Uterus (tissue), 2 donors: ENCODE measurements around the gene TOX2.

Experiments used
- CTCF ChIP-seq, 4 experiments: fragments of 200-600 bp in 2 of 4; fragments of 450-650 bp in 2 of 4; sonication (generic) in 2 of 4; IDR thresholded peaks; one replicate each; pipeline ENCODE4 v1.5.1; 2016 to 2019; ENCODE audit warnings: antibody characterized with exemption in 4 of 4, mild to moderate bottlenecking in 2 of 4, moderate library complexity in 1 of 4
- POLR2A ChIP-seq, 2 donors: fragments of 450-650 bp; IDR thresholded peaks; one replicate each; pipeline ENCODE4 v1.6.1; 2016; ENCODE audit warnings: antibody characterized with exemption in 2 of 2, mild to moderate bottlenecking in 1 of 2, moderate library complexity in 1 of 2

DNA sequence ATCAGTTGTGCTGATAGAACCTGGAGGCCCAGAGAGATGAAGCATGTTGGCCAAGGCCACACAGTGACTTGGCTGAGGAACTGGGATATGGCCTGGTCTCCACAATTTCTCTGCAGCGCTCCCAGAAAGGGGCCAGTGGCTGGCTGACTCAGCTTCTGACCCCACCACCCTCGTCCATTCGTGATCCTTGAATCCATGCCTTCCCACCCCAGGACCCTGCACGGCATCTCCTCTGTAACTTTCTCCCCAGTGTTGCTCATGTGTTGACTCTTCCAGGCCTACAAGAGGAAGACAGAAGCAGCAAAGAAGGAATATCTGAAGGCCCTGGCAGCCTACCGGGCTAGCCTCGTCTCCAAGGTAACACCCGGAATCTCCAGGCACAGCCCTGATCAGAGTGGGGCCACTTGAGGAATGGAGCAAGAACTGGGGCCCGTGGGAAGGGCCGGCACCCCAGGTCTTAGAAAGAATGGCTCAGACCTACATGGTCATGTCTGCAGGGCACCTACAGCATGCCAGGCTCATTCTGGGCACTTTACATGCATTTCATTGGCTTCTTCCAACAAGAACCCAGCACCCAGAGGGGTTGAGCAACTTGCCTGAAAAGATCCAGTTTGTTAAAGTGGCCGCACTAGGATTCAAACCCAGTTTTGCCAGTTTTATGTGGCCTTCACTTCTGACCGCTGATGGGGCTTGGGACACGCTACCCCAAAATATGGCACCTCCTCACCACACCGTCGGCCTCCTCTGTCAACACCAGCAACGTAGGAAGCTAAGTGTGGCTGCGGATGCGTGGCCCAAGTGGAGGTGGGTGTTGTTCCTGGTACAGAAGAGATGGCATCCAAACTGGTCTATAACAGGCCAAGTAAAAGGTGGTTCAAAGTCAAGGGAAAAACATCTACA is 150.1 kb downstream of the TOX2 start:
- TF ChIP-seq POLR2A (IDR thresholded peaks at IDR 0.05) (no peak), CTCF (IDR thresholded peaks at IDR 0.05) (no peak)
